ENCODE measurements around the gene CHPF2.

GRCh38 chr7:151276666-151277590, 44.6 kb downstream of the CHPF2 start:
- no peak for TF ChIP-seq CTCF (IDR thresholded peaks at IDR 0.05)
- TF ChIP-seq POLR2A (IDR thresholded peaks at IDR 0.05): no peak
